T-helper 1 cell treated with Interleukin-12 subunit alpha and Interleukin-12 subunit beta and Interleukin-4 antibody, amounts not matched to agents 30 μg/mL and 1 μg/mL, for 36 hours (primary cell): ENCODE data around the gene TOGARAM2.

Source experiments
- H3K27ac Mint-ChIP-seq: one replicate; pipeline ENCODE4 v1.8.0; 2021; ENCODE audit warnings: mild to moderate bottlenecking, mixed read lengths
- H3K27me3 Mint-ChIP-seq: one replicate; pipeline ENCODE4 v1.8.0; 2021; ENCODE audit warnings: low read depth, mixed read lengths
- H3K36me3 Mint-ChIP-seq: one replicate; pipeline ENCODE4 v1.8.0; 2021; ENCODE audit warnings: low read depth, mixed read lengths
- H3K4me1 Mint-ChIP-seq: one replicate; pipeline ENCODE4 v1.8.0; 2021; ENCODE audit warnings: low read depth, mixed read lengths
- H3K4me3 Mint-ChIP-seq: one replicate; pipeline ENCODE4 v1.8.0; 2021; ENCODE audit warnings: mild to moderate bottlenecking, moderate library complexity, mixed read lengths
- H3K9me3 Mint-ChIP-seq: one replicate; pipeline ENCODE4 v1.8.0; 2021; ENCODE audit warnings: mixed read lengths

TOGARAM2 gene

GRCh38 chr2:29040552-29040951 is 59.5 kb downstream of the TOGARAM2 start:
- Mint-ChIP-seq H3K4me3 (no peak overlapping the region), H3K4me1 (peaks cover 3% of the 10 kb centered on the region), H3K36me3 (peaks cover 4% of the 10 kb centered on the region), H3K27ac (no peak overlapping the region), H3K27me3 (no peaks in the 10 kb centered on the region), H3K9me3 (no peaks in the 10 kb centered on the region)

GRCh38 chr2:29041161-29041660 is 60.1 kb downstream of the TOGARAM2 start:
- Mint-ChIP-seq H3K27ac (no peak overlapping the region), H3K4me3 (no peak overlapping the region), H3K36me3 (peaks cover 4% of the 10 kb centered on the region), H3K9me3 (no peaks in the 10 kb centered on the region), H3K4me1 (no peaks in the 10 kb centered on the region), H3K27me3 (no peaks in the 10 kb centered on the region)

GRCh38 chr2:29042561-29043075 is 61.5 kb downstream of the TOGARAM2 start:
- H3K27me3 Mint-ChIP-seq: no peaks in the 10 kb centered on the region
- no peaks in the 10 kb centered on the region for H3K4me1 Mint-ChIP-seq
- no peaks in the 10 kb centered on the region for H3K9me3 Mint-ChIP-seq
- no peak overlapping the region for H3K4me3 Mint-ChIP-seq
- H3K36me3 Mint-ChIP-seq: no peaks in the 10 kb centered on the region
- no peak overlapping the region for H3K27ac Mint-ChIP-seq

- Mint-ChIP-seq H3K9me3 (no peaks in the 10 kb centered on the region), H3K4me3 (no peak overlapping the region), H3K4me1 (no peaks in the 10 kb centered on the region), H3K36me3 (no peaks in the 10 kb centered on the region), H3K27ac (no peak overlapping the region), H3K27me3 (no peaks in the 10 kb centered on the region)
These were observed 63.4 kb downstream of the TOGARAM2 start for GRCh38 chr2:29044459-29044858.

- Mint-ChIP-seq H3K27me3 (no peaks in the 10 kb centered on the region), H3K36me3 (no peaks in the 10 kb centered on the region), H3K9me3 (no peaks in the 10 kb centered on the region), H3K4me3 (no peak overlapping the region), H3K4me1 (no peaks in the 10 kb centered on the region), H3K27ac (no peak overlapping the region)
These were observed 65.2 kb downstream of the TOGARAM2 start for GRCh38 chr2:29046321-29046720.

- Mint-ChIP-seq H3K9me3 (no peaks in the 10 kb centered on the region), H3K27ac (no peak overlapping the region), H3K36me3 (no peaks in the 10 kb centered on the region), H3K4me1 (no peaks in the 10 kb centered on the region), H3K4me3 (no peak overlapping the region), H3K27me3 (no peaks in the 10 kb centered on the region)
These were observed 66.2 kb downstream of the TOGARAM2 start for GRCh38 chr2:29047083-29047845.

- H3K27me3 Mint-ChIP-seq: no peaks in the 10 kb centered on the region
- no peak overlapping the region for H3K27ac Mint-ChIP-seq
- no peaks in the 10 kb centered on the region for H3K36me3 Mint-ChIP-seq
- no peaks in the 10 kb centered on the region for H3K9me3 Mint-ChIP-seq
- H3K4me3 Mint-ChIP-seq: no peak overlapping the region
- no peaks in the 10 kb centered on the region for H3K4me1 Mint-ChIP-seq
These were observed 69.5 kb downstream of the TOGARAM2 start for GRCh38 chr2:29050591-29050990.

GRCh38 chr2:29051730-29052129 is 70.6 kb downstream of the TOGARAM2 start:
- Mint-ChIP-seq H3K27ac (no peak overlapping the region), H3K27me3 (no peaks in the 10 kb centered on the region), H3K9me3 (no peaks in the 10 kb centered on the region), H3K36me3 (no peaks in the 10 kb centered on the region), H3K4me1 (no peaks in the 10 kb centered on the region), H3K4me3 (no peak overlapping the region)

GRCh38 chr2:29052807-29053206 is 71.7 kb downstream of the TOGARAM2 start:
- H3K27ac Mint-ChIP-seq: no peak overlapping the region

GRCh38 chr2:29053223-29053622 is 72.1 kb downstream of the TOGARAM2 start:
- Mint-ChIP-seq H3K36me3 (no peaks in the 10 kb centered on the region), H3K9me3 (no peaks in the 10 kb centered on the region), H3K4me3 (no peak overlapping the region), H3K27ac (no peak overlapping the region), H3K4me1 (no peaks in the 10 kb centered on the region), H3K27me3 (no peaks in the 10 kb centered on the region)

More at GRCh38 chr2:29052807-29053206, 71.7 kb downstream of the TOGARAM2 start:
- H3K36me3 Mint-ChIP-seq: no peaks in the 10 kb centered on the region
- no peak overlapping the region for H3K4me3 Mint-ChIP-seq
- H3K27me3 Mint-ChIP-seq: no peaks in the 10 kb centered on the region
- no peaks in the 10 kb centered on the region for H3K4me1 Mint-ChIP-seq
- no peaks in the 10 kb centered on the region for H3K9me3 Mint-ChIP-seq

GRCh38 chr2:29053670-29054400 is 72.7 kb downstream of the TOGARAM2 start:
- Mint-ChIP-seq H3K4me1 (no peaks in the 10 kb centered on the region), H3K4me3 (no peak overlapping the region), H3K27ac (no peak overlapping the region), H3K9me3 (no peaks in the 10 kb centered on the region), H3K27me3 (no peaks in the 10 kb centered on the region), H3K36me3 (no peaks in the 10 kb centered on the region)

GRCh38 chr2:29054430-29054829 is 73.3 kb downstream of the TOGARAM2 start:
- Mint-ChIP-seq H3K27ac (no peak overlapping the region), H3K9me3 (no peaks in the 10 kb centered on the region), H3K4me1 (peaks cover 2% of the 10 kb centered on the region), H3K36me3 (no peaks in the 10 kb centered on the region), H3K27me3 (no peaks in the 10 kb centered on the region), H3K4me3 (no peak overlapping the region)

GRCh38 chr2:29055601-29056000 is 74.5 kb downstream of the TOGARAM2 start:
- Mint-ChIP-seq H3K4me1 (peaks cover 3% of the 10 kb centered on the region), H3K4me3 (no peak overlapping the region), H3K27ac (no peak overlapping the region), H3K9me3 (no peaks in the 10 kb centered on the region), H3K27me3 (no peaks in the 10 kb centered on the region), H3K36me3 (no peaks in the 10 kb centered on the region)

- peaks cover 3% of the 10 kb centered on the region for H3K4me1 Mint-ChIP-seq
- no peak overlapping the region for H3K27ac Mint-ChIP-seq
- H3K4me3 Mint-ChIP-seq: no peak overlapping the region
- H3K36me3 Mint-ChIP-seq: no peaks in the 10 kb centered on the region
- H3K27me3 Mint-ChIP-seq: no peaks in the 10 kb centered on the region
- H3K9me3 Mint-ChIP-seq: no peaks in the 10 kb centered on the region
These were observed 75.4 kb downstream of the TOGARAM2 start for GRCh38 chr2:29056452-29056851.

GRCh38 chr2:29057006-29057405 is 75.9 kb downstream of the TOGARAM2 start:
- Mint-ChIP-seq H3K9me3 (no peaks in the 10 kb centered on the region), H3K27ac (no peak overlapping the region), H3K27me3 (no peaks in the 10 kb centered on the region), H3K4me3 (no peak overlapping the region), H3K36me3 (no peaks in the 10 kb centered on the region), H3K4me1 (peaks cover 3% of the 10 kb centered on the region)
